H9 (cell line): ENCODE measurements around the gene MAP3K5. TPM values are rescaled to one million over a fixed set of nuclear protein-coding genes. Genes with fewer than 3 reads are reported as not detected.

Experiments
- DNase-seq: peaks from one replicate; pipeline ENCODE4 v3.0.0-alpha.2; 2017
- H2AFZ ChIP-seq: one replicate; pipeline ENCODE4 v1.6.1; 2013; ENCODE audit warnings: mild to moderate bottlenecking, low read length, control low read depth, moderate library complexity
- H2AK5ac ChIP-seq: 2 replicates; pipeline ENCODE4 v1.6.1; 2013; ENCODE audit warnings: low read length, control low read depth, mixed read lengths; ENCODE audit not compliant: insufficient read length
- H2BK120ac ChIP-seq: one replicate; pipeline ENCODE4 v1.6.1; 2013; ENCODE audit warnings: low read depth, mild to moderate bottlenecking, low read length, control low read depth, inconsistent platforms; ENCODE audit not compliant: poor library complexity, severe bottlenecking
- H2BK12ac ChIP-seq: 2 replicates; pipeline ENCODE4 v1.6.1; 2013; ENCODE audit warnings: low read length, control low read depth, mixed read lengths, low read depth; ENCODE audit not compliant: insufficient read length
- H2BK15ac ChIP-seq: 2 replicates; pipeline ENCODE4 v1.6.1; 2013; ENCODE audit warnings: low read depth, low read length, control low read depth
- H2BK20ac ChIP-seq: one replicate; pipeline ENCODE4 v1.6.1; 2013; ENCODE audit warnings: low read depth, mild to moderate bottlenecking, low read length, control low read depth, inconsistent platforms; ENCODE audit not compliant: poor library complexity, severe bottlenecking
- H2BK5ac ChIP-seq: 2 replicates; pipeline ENCODE4 v1.6.1; 2013; ENCODE audit warnings: low read length, control low read depth, mixed read lengths; ENCODE audit not compliant: insufficient read length
- H3K14ac ChIP-seq: 2 replicates; pipeline ENCODE4 v1.6.1; 2013; ENCODE audit warnings: low read length, control low read depth; ENCODE audit not compliant: insufficient read depth
- H3K18ac ChIP-seq: 2 replicates; pipeline ENCODE4 v1.6.1; 2013; ENCODE audit warnings: low read depth, mild to moderate bottlenecking, mixed read lengths, low read length, control low read depth; ENCODE audit not compliant: insufficient read length
- H3K23ac ChIP-seq: 2 replicates; pipeline ENCODE4 v1.6.1; 2013; ENCODE audit warnings: low read length, control low read depth, mixed read lengths, low read depth; ENCODE audit not compliant: insufficient read length
- H3K23me2 ChIP-seq: 2 replicates; pipeline ENCODE4 v1.6.1; 2013; ENCODE audit warnings: low read depth, mild to moderate bottlenecking, mixed read lengths, low read length, control low read depth; ENCODE audit not compliant: insufficient read length, poor library complexity, severe bottlenecking
- H3K27ac ChIP-seq: 2 replicates; pipeline ENCODE4 v1.5.1; 2013; ENCODE audit warnings: low read length, control low read depth, mixed read lengths, low read depth; ENCODE audit not compliant: insufficient read length
- H3K27me3 ChIP-seq: 2 replicates; pipeline ENCODE4 v1.6.1; 2013; ENCODE audit warnings: low read length, control low read depth, inconsistent platforms; ENCODE audit not compliant: insufficient read depth
- H3K4ac ChIP-seq: 2 replicates; pipeline ENCODE4 v1.6.1; 2013; ENCODE audit warnings: low read depth, mild to moderate bottlenecking, control low read depth, inconsistent platforms, low read length, moderate library complexity
- H3K4me1 ChIP-seq: 2 replicates; pipeline ENCODE4 v1.6.1; 2013; ENCODE audit warnings: low read length, control low read depth, inconsistent platforms; ENCODE audit not compliant: insufficient read depth
- H3K4me2 ChIP-seq: 2 replicates; pipeline ENCODE4 v1.6.1; 2013; ENCODE audit warnings: low read length, control low read depth, mixed read lengths; ENCODE audit not compliant: insufficient read length, insufficient read depth
- H3K56ac ChIP-seq: 2 replicates; pipeline ENCODE4 v1.6.1; 2013; ENCODE audit warnings: low read depth, mild to moderate bottlenecking, mixed read lengths, low read length, control low read depth; ENCODE audit not compliant: insufficient read length
- H3K79me1 ChIP-seq: 2 replicates; pipeline ENCODE4 v1.6.1; 2013; ENCODE audit warnings: low read depth, mild to moderate bottlenecking, moderate library complexity, low read length, control low read depth, inconsistent platforms; ENCODE audit not compliant: insufficient read depth, poor library complexity, severe bottlenecking
- H3K79me2 ChIP-seq: 2 replicates; pipeline ENCODE4 v1.6.1; 2013; ENCODE audit warnings: low read length, control low read depth, inconsistent platforms; ENCODE audit not compliant: insufficient read depth
- H3K9ac ChIP-seq: 2 replicates; pipeline ENCODE4 v1.6.1; 2013; ENCODE audit warnings: low read length, control low read depth, mixed read lengths; ENCODE audit not compliant: insufficient read length; ENCODE audit errors: extremely low read depth
- H3K9me3 ChIP-seq: one replicate; pipeline ENCODE4 v1.6.1; 2013; ENCODE audit warnings: low read depth, low read length, inconsistent platforms; ENCODE audit not compliant: control insufficient read depth
- H3T11ph ChIP-seq: one replicate; pipeline ENCODE4 v1.6.1; 2013; ENCODE audit warnings: mild to moderate bottlenecking, low read length, control low read depth, inconsistent platforms
- H4K20me1 ChIP-seq: one replicate; pipeline ENCODE4 v1.6.1; 2013; ENCODE audit not compliant: control insufficient read depth, insufficient read length, insufficient read depth
- H4K5ac ChIP-seq: 2 replicates; pipeline ENCODE4 v1.6.1; 2013; ENCODE audit warnings: low read depth, mild to moderate bottlenecking, mixed read lengths, low read length, control low read depth; ENCODE audit not compliant: insufficient read length
- H4K8ac ChIP-seq: replicated peaks from 2 replicates; pipeline ENCODE4 v1.6.1; 2013; ENCODE audit warnings: low read length, control low read depth, mixed read lengths, low read depth; ENCODE audit not compliant: insufficient read length
- H4K91ac ChIP-seq: 2 replicates; pipeline ENCODE4 v1.6.1; 2013; ENCODE audit warnings: low read depth, mild to moderate bottlenecking, moderate library complexity, mixed read lengths, low read length, control low read depth; ENCODE audit not compliant: insufficient read length
- H3K27ac Mint-ChIP-seq, 3 experiments: 2 replicates in 2 of 3; 3 replicates in 1 of 3; pipeline ENCODE4 v1.8.0; 2020 to 2021; ENCODE audit warnings: mixed read lengths in 3 of 3, mild to moderate bottlenecking in 1 of 3, moderate library complexity in 1 of 3
- H3K27me3 Mint-ChIP-seq: 2 replicates; pipeline ENCODE4 v1.8.0; 2021; ENCODE audit warnings: low read depth, mild to moderate bottlenecking, moderate library complexity, mixed read lengths
- H3K36me3 Mint-ChIP-seq, 3 experiments: 2 replicates in 2 of 3; 3 replicates in 1 of 3; pipeline ENCODE4 v1.8.0; 2020 to 2021; ENCODE audit warnings: low read depth in 3 of 3, mixed read lengths in 3 of 3; ENCODE audit not compliant: insufficient read depth in 1 of 3
- H3K4me1 Mint-ChIP-seq, 2 experiments: 2 replicates each; pipeline ENCODE4 v1.8.0; 2020; ENCODE audit warnings: mixed read lengths in 2 of 2
- H3K4me3 Mint-ChIP-seq, 2 experiments: 2 replicates in 1 of 2; 3 replicates in 1 of 2; pipeline ENCODE4 v1.8.0; 2020 to 2021; ENCODE audit warnings: mild to moderate bottlenecking in 2 of 2, mixed read lengths in 2 of 2, moderate library complexity in 1 of 2
- H3K9me3 Mint-ChIP-seq, 2 experiments: 2 replicates in 1 of 2; 3 replicates in 1 of 2; pipeline ENCODE4 v1.8.0; 2020; ENCODE audit warnings: mild to moderate bottlenecking in 2 of 2, mixed read lengths in 2 of 2, moderate library complexity in 1 of 2
- CTCF ChIP-seq: fragments of 200-600 bp; sonication (generic); conservative IDR thresholded peaks from 3 replicates; pipeline ENCODE4 v1.8.0; 2021; ENCODE audit warnings: antibody characterized with exemption, mild to moderate bottlenecking
- WGBS: extraction: QIAGEN DNeasy Blood & Tissue Kit; methylation state at CpG from one replicate; pipeline ENCODE4 v1.1.7; 2013; ENCODE audit warnings: missing lambda C conversion rate, low lambda C conversion rate, mixed read lengths; ENCODE audit not compliant: insufficient read length; ENCODE audit errors: extremely low coverage; 5-methylcytosine and 5-hydroxymethylcytosine counted together
- total RNA-seq: library from RNA; stranded (reverse); gene quantifications from 2 replicates; pipeline ENCODE4 v1.2.1, GENCODE V29; 2021

MAP3K5 gene
- total RNA-seq, 1 experiment from 2014 or later = 1.6 TPM

- Histone ChIP-seq H3K4me1 (no peaks in the 10 kb centered on the region), H3K9ac (no peak overlapping the region), H2AFZ (no peak overlapping the region), H3K79me1 (no peaks in the 10 kb centered on the region), H3T11ph (no peak overlapping the region), H4K8ac (no peak overlapping the region), H3K9me3 (no peaks in the 10 kb centered on the region), H2BK12ac (no peak overlapping the region), H4K91ac (no peak overlapping the region), H3K27ac (no peak overlapping the region), H3K14ac (no peak overlapping the region), H3K4me2 (no peak overlapping the region), H3K23ac (no peak overlapping the region), H2BK5ac (no peak overlapping the region), H2BK15ac (no peak overlapping the region), H2AK5ac (no peak overlapping the region), H3K79me2 (no peaks in the 10 kb centered on the region), H2BK20ac (no peak overlapping the region), H3K56ac (no peak overlapping the region), H3K27me3 (no peaks in the 10 kb centered on the region), H3K18ac (no peak overlapping the region), H4K20me1 (no peaks in the 10 kb centered on the region), H3K23me2 (no peaks in the 10 kb centered on the region), H2BK120ac (no peak overlapping the region), H3K4ac (no peak overlapping the region), H4K5ac (no peak overlapping the region)
- TF ChIP-seq CTCF = no peak
- no CpG with 5 or more reads among the region's 3 CpGs for WGBS
- H3K4me1 Mint-ChIP-seq = peaks cover 6 to 11% of the 10 kb centered on the region in 2 experiments; a peak in 3 of 4 replicates
- no peaks in the 10 kb centered on the region; a peak in 1 of 7 replicates for H3K36me3 Mint-ChIP-seq
- H3K27ac Mint-ChIP-seq = no peak overlapping the region
- H3K9me3 Mint-ChIP-seq = no peaks in the 10 kb centered on the region
- H3K4me3 Mint-ChIP-seq = no peak overlapping the region
- H3K27me3 Mint-ChIP-seq = no peaks in the 10 kb centered on the region; the same call in 1 of the 2 replicates
- DNase-seq = no peak
Measured at GRCh38 chr6:136780972-136781371, 11.3 kb downstream of the MAP3K5 start.
